ENCODE results near the gene ANKRD33B. TPM values are rescaled to one million over a fixed set of nuclear protein-coding genes. Genes with fewer than 3 reads are reported as not detected.

The ANKRD33B gene
- total RNA-seq, 2 donors from 2014 or later, result 4.1 to 7.4 TPM

- peaks cover 3 to 5% of the 10 kb centered on the region in 2 donors for H3K36me3 ChIP-seq
These were observed 115.6 kb downstream of the ANKRD33B start for GRCh38 chr5:10679336-10679988.

GRCh38 chr5:10680876-10681481, 117.1 kb downstream of the ANKRD33B start:
- peaks cover 3 to 5% of the 10 kb centered on the region in 2 donors for H3K36me3 ChIP-seq

More at GRCh38 chr5:10679336-10679988, 115.6 kb downstream of the ANKRD33B start:
- no peaks in the 10 kb centered on the region for H3K27me3 ChIP-seq (replicated peaks; ENCODE audit: insufficient read depth)
- no peaks in the 10 kb centered on the region for H3K4me1 ChIP-seq (replicated peaks)
- no peak for DNase-seq (ENCODE audit: low spot score)
- WGBS, result 89% methylated on average over 15 of the region's 15 CpGs
- TF ChIP-seq POLR2A (IDR thresholded peaks at IDR 0.05) (no peak), POLR2AphosphoS5 (IDR thresholded peaks at IDR 0.05) (no peak), CTCF (IDR thresholded peaks at IDR 0.05) (no peak)
- intact Hi-C loops (cut with DNase I), result no loop called here
- no peak overlapping the region for H3K27ac ChIP-seq
- H3K9me3 ChIP-seq, result no peaks in the 10 kb centered on the region
- no peak overlapping the region for H3K4me3 ChIP-seq

GRCh38 chr5:10681731-10682679, 118.1 kb downstream of the ANKRD33B start:
- intact Hi-C loops (cut with DNase I), result no loop called here
- no peak for TF ChIP-seq CTCF (IDR thresholded peaks at IDR 0.05)
- TF ChIP-seq POLR2A (IDR thresholded peaks at IDR 0.05), result no peak
- TF ChIP-seq POLR2AphosphoS5 (IDR thresholded peaks at IDR 0.05), result no peak
- H3K9me3 ChIP-seq, result no peaks in the 10 kb centered on the region
- no peak overlapping the region for H3K27ac ChIP-seq
- no peaks in the 10 kb centered on the region for H3K27me3 ChIP-seq (replicated peaks; ENCODE audit: insufficient read depth)
- WGBS, result 94% methylated on average over 22 of the region's 22 CpGs
- H3K36me3 ChIP-seq, result peaks cover 3 to 5% of the 10 kb centered on the region in 2 donors
- H3K4me1 ChIP-seq (replicated peaks), result no peaks in the 10 kb centered on the region
- no peak for DNase-seq (ENCODE audit: low spot score)
- H3K4me3 ChIP-seq, result no peak overlapping the region

More at GRCh38 chr5:10680876-10681481, 117.1 kb downstream of the ANKRD33B start:
- Histone ChIP-seq H3K27me3 (replicated peaks; ENCODE audit: insufficient read depth) (no peaks in the 10 kb centered on the region), H3K27ac (no peak overlapping the region), H3K9me3 (no peaks in the 10 kb centered on the region), H3K4me1 (replicated peaks) (no peaks in the 10 kb centered on the region), H3K4me3 (no peak overlapping the region)
- TF ChIP-seq POLR2A (IDR thresholded peaks at IDR 0.05), result no peak
- no peak for TF ChIP-seq POLR2AphosphoS5 (IDR thresholded peaks at IDR 0.05)
- no peak for TF ChIP-seq CTCF (IDR thresholded peaks at IDR 0.05)
- 90% methylated on average over 17 of the region's 17 CpGs for WGBS
- intact Hi-C loops (cut with DNase I), result no loop called here
- DNase-seq (ENCODE audit: low spot score), result no peak

- Histone ChIP-seq H3K27me3 (replicated peaks; ENCODE audit: insufficient read depth) (no peaks in the 10 kb centered on the region), H3K4me3 (no peak overlapping the region), H3K27ac (no peak overlapping the region), H3K9me3 (no peaks in the 10 kb centered on the region), H3K4me1 (replicated peaks) (no peaks in the 10 kb centered on the region), H3K36me3 (peaks cover 3 to 5% of the 10 kb centered on the region in 2 donors)
- intact Hi-C loops (cut with DNase I), result no loop called here
- DNase-seq (ENCODE audit: low spot score), result no peak
- TF ChIP-seq CTCF (IDR thresholded peaks at IDR 0.05) (no peak), POLR2AphosphoS5 (IDR thresholded peaks at IDR 0.05) (no peak), POLR2A (IDR thresholded peaks at IDR 0.05) (no peak)
- WGBS, result 97% methylated on average over 16 of the region's 16 CpGs
These were observed 119.1 kb downstream of the ANKRD33B start for GRCh38 chr5:10682801-10683525.
